NOMO-1 (cell line): Measurements from ENCODE around the gene HDGFL3.

Source experiments
- DNase-seq, 2 experiments: peaks; one replicate each; lab custom pipeline; 2025; ENCODE audit not compliant: unreplicated experiment in 2 of 2; lab: John Stamatoyannopoulos, UW

Gene HDGFL3

GRCh38 chr15:83132861-83133523 is 74.6 kb downstream of the HDGFL3 start:
- DNase-seq: no peak

GRCh38 chr15:83129791-83130190 is 77.8 kb downstream of the HDGFL3 start:
- DNase-seq: no peak

DNA sequence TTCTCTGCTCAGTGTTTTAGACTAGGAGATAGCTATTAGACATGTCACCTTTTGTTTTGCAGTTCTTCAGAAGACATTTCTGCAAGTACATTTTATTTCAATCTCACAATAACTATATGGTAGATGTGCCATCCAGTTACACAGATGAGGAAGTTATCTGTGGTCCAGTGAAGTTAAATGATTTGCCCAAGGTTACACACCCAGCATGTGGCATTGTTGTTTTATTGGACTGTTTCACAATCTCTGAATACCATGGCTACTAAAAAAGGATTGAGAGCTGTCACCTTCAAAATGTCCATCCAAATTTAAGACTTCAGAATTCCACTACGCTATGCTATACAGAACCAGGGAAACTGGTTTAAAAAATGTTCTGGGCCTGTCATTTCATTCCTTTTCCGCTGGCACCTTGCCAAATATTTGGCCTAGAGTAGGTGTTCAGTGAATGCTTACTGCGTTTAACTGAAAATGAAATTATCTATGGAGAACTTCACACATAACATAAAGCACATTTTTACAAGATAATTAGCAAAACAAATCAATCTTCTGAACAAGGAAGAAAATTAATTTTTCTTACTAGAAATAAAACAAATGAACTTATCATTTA is 80.0 kb downstream of the HDGFL3 start:
- DNase-seq: peak in 1 of 2 experiments; percentile 17

DNA sequence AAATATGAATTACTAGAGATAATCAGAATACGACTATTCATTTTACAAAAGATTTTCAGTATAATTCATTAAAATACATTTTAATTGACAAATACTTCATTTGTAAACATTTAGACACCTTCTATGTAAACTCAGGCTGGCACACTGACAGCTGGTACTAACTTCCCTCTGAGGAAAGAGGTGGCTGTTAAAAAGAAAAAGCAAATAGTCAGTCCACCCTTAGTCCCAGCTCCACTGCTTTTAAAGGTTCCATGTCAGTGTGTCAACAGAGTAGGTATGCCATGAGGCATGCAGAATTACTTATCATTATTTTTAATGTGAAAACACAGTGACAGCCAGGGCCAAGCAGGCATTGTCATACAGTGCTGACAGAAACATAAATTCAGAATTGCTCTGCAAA is 84.1 kb downstream of the HDGFL3 start:
- no peak for DNase-seq

DNA sequence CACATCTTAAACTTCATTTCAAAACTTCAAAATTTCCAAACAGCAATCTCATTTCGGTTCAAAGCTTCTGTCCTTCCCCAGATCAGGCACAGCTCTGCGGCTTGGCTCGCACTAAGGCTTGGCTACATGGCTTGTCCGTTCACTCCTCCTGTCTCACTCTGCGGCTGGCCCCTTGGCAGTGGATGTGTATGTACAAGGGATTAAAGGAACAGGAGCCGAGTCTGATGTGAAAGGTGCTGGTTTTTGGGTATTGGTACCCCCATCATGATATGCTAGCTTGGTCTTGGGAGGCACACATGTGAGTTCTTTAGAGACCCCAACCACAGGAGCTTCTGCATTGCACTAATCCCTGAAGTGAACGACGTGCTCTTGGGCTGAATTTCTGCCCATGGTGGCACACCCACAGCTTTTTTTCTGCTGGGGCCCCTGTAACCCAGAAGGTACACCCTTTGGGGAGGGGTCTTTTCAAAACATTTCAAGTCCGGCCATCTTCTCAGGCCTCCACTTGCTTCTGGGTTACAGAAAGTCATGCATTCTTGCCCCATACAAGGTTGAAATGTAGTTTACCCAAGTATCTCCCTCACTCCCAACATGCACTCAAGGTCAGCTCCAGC is 87.5 kb downstream of the HDGFL3 start:
- no peak for DNase-seq

- DNase-seq: no peak
Observed at GRCh38 chr15:83118968-83119367, 88.7 kb downstream of the HDGFL3 start.

- no peak for DNase-seq
Observed at GRCh38 chr15:83118291-83118827, 89.3 kb downstream of the HDGFL3 start.

DNA sequence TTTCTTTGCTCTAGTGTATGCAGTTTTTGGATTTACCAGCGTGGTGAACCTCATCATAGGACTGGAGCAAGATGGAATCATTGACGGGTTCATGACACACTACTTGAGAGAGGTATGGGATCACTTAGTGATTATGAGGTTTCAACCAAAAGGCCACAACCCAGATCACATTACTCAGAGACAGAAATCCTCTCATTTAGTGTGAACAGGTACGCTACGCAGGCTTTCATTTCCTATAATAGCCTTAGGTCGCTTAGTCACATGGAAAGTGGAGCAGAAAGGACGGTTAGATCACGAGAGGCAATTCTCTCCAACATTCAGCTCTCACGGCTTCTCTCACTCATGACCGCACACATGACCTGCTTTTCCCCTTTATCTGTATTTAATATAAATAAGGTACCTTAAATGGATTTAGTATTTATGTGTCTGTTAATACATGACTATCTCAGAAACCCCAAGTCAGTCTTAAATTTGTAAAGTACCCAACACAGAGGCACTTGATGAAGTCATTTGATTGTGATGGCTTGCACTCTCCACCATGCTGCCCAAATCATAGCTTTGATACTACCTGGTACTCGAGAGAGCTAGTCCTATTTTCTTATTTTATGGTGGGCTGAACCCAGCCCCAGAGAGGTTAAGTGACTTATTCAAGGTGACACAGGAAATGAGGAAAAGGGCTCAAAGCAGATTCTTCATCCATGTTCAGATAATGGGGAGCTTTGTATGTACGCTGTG is 91.6 kb downstream of the HDGFL3 start:
- DNase-seq: no peak

DNA sequence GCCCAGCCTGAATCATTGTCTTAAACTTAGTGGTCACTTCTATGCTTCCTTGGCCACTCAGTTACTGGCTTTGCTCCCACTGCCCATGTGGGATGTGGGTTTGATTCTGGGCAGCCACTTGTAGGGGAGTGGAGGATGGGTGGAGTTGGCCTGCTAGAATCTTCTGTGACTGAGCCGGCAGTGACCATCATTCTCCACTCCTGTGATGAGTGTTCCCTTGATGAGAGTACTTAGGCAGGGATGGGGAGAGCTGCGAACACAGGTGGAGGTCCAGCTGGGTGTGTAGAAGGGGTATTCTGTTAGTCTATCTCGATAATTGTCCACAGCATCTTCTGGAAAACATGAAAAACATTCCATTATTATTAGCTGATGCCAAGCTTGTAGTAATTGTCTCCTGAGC is 92.2 kb downstream of the HDGFL3 start:
- DNase-seq: no peak

- DNase-seq: no peak
Observed at GRCh38 chr15:83114856-83115255, 92.8 kb downstream of the HDGFL3 start.

DNA sequence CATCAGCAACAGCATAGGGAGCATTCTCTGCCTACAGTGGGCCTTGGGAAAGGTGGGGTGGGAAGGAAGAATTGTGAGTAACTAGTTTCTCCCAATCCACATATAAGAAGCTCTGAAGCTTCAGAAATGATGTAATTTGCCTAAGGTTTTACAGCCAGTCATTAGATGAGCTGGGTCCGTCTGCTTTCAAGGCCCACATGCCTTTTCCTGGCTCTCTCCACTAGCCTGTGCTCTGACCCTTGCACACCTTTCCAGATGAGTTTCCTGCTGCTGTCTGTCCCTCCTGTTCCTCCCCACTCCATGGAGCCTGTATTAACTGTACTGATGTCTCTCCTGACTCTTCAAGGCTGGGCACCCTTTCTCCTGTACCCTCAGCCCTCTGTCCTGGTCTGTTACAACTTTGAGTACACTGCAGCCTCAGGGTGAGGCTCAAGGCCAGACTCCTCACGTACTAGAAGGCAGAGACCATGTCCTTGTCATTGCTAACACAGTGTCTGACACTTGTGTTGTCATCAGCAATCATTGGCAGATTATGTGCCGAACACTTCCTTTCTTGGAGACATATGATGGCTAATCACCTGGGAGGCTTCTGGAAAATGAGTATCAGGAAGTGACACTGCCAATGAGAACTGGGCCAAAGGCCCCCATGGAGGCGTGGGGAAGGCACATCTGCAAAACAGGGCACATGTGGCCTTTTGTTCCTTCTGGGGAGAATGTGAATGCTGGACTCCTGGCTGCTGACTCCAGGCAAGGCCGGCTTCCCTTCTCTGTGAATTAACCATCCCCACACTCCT is 93.5 kb downstream of the HDGFL3 start:
- no peak for DNase-seq

DNA sequence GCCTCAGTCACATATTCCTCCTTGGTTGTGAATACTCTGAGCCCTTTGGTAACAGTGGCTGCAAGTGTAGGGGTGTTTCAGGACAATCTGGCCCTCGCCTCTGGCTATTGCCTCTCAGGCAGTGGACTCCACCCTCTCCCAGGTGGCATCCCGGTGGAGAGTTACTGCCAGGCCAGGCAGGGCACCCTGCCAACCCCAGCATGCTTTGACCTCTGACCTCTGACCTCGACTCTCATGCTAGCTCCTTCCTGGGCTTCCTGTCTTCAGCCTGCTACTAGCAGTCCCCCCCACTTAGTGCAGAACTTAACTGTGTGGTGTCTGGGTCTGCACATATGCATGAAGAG is 94.7 kb downstream of the HDGFL3 start:
- no peak for DNase-seq

DNA sequence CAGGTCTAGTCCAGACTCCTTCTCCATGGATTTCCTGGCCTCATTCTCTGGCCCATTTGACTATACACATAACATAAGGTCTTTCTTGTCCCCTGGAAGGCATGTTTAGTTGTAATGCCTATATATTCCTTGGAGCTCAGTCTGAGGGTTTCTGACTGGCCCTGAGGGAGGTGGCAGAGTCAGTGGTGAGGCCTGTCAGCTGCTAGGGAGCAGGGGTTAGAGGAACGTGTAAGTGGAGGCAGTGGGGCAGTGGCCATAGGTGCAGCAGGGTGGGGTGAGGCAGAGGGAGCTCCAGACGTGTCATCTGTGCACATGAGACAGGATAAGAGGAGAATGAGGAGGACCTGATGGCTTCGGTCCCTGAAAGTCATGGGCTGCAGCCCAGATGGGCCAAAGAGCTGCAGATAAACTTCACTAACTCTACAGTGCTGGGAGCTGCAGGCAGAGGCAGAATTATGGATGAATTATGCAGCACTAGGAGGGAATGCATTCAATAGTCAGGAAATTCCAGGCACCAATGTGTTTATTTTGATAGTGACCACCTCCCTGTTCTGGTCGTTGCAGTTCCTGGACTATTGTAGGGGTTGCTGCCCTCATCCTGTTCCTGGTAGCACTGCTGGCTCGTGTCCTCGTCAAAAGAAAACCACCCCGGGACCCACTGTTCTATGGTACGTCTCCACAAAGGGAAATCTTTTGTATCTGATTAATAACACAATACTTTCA is 95.2 kb downstream of the HDGFL3 start:
- DNase-seq: no peak

- DNase-seq: no peak
Observed at GRCh38 chr15:83111149-83111548, 96.5 kb downstream of the HDGFL3 start.

DNA sequence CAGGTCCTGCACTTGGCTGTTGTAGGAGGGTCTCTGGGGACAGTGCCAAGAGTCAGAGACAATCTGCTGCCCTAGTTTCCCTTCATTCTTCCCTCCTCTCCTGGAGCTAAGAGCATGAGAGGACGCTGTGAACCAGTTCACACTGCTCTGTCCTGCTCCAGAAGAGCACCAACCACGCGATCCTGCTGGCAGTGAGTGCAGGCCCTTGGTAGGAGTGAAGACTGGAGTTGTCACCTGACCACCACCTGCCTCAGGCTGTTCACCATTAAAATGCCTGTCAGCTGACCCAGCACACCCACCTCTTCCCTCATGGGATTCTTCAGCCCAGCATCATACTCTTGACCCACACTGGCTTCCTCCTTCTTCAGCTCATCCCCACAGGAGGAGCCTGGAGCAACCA is 97.2 kb downstream of the HDGFL3 start:
- no peak for DNase-seq

DNA sequence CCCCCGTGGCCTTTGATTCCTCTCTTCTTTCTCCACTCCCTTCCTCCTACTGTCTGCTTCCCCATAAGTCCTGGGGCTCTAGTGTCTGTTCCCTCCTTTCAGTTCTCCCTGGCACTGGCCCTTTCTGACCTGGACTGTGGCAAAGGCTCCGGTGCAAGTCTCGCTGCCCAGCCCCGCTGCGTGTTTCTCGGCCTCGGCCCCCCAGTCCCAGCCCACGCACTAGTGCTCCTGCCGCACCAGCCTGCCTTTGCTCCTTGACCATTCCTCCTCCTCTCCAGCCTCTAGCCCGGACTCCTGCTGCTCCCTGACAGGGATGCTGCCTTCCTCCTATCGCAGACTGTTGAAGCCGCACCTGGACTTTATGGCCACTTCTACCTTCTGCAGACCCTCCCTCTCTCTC is 98.1 kb downstream of the HDGFL3 start:
- DNase-seq: no peak

GRCh38 chr15:83108266-83109219 is 99.1 kb downstream of the HDGFL3 start:
- DNase-seq: peak; percentile 95 to 98

GRCh38 chr15:83107841-83108181 is 99.8 kb downstream of the HDGFL3 start:
- DNase-seq: no peak
